ENCODE measurements around the gene RSPH6A. TPM values are rescaled to one million over a fixed set of nuclear protein-coding genes. Genes with fewer than 3 reads are reported as not detected.
"Not testable (repeated sequence)": the region's sequence is repeated elsewhere in the genome, so short reads cannot be mapped to it uniquely, and the experiment has no call there.

The RSPH6A gene
- total RNA-seq, 2 experiments from 2014 or later: 0.12 to 0.19 TPM

GRCh38 chr19:45761714-45762113, 53.4 kb downstream of the RSPH6A start:
- Mint-ChIP-seq H3K36me3 (no peaks in the 10 kb centered on the region), H3K27me3 (peaks cover 16% of the 10 kb centered on the region), H3K4me3 (no peak overlapping the region), H3K4me1 (ENCODE audit: low read depth) (no peaks in the 10 kb centered on the region), H3K9me3 (no peaks in the 10 kb centered on the region), H3K27ac (no peak overlapping the region)
- DNase-seq: no peak
- CTCF ChIA-PET: no interaction called here
- intact Hi-C loops (cut with micrococcal nuclease): no loop called here
- POLR2A ChIA-PET: no interaction called here

GRCh38 chr19:45758921-45759320, 56.2 kb downstream of the RSPH6A start:
- no peaks in the 10 kb centered on the region for H3K36me3 Mint-ChIP-seq
- CTCF ChIA-PET: interaction anchor here (1.3 kb wide), 1 partner anchor 14 kb away, joined by 3 read pairs; no protein-coding TSS in a partner anchor
- H3K27me3 Mint-ChIP-seq: peaks cover 5% of the 10 kb centered on the region
- intact Hi-C loops (cut with micrococcal nuclease): no loop called here
- no peak overlapping the region for H3K27ac Mint-ChIP-seq
- H3K4me3 Mint-ChIP-seq: no peak overlapping the region
- no peaks in the 10 kb centered on the region for H3K9me3 Mint-ChIP-seq
- H3K4me1 Mint-ChIP-seq (ENCODE audit: low read depth): no peaks in the 10 kb centered on the region
- POLR2A ChIA-PET: no interaction called here
- no peak for DNase-seq

GRCh38 chr19:45757695-45758094, 57.4 kb downstream of the RSPH6A start:
- ChIA-PET POLR2A (no interaction called here), CTCF (interaction anchor here (1.0 to 1.1 kb wide), 2 partner anchors 12 to 41 kb away, joined by 3 read pairs; partner anchors contain the start of gene SIX5)
- peaks cover 5% of the 10 kb centered on the region for H3K27me3 Mint-ChIP-seq
- intact Hi-C loops (cut with micrococcal nuclease): no loop called here
- DNase-seq: no peak
- no peaks in the 10 kb centered on the region for H3K4me1 Mint-ChIP-seq (ENCODE audit: low read depth)
- H3K9me3 Mint-ChIP-seq: no peaks in the 10 kb centered on the region
- no peak overlapping the region for H3K4me3 Mint-ChIP-seq
- H3K36me3 Mint-ChIP-seq: no peaks in the 10 kb centered on the region
- H3K27ac Mint-ChIP-seq: no peak overlapping the region

- intact Hi-C loops (cut with micrococcal nuclease): no loop called here
- no peaks in the 10 kb centered on the region for H3K9me3 Mint-ChIP-seq
- no peaks in the 10 kb centered on the region for H3K36me3 Mint-ChIP-seq
- no peaks in the 10 kb centered on the region for H3K4me1 Mint-ChIP-seq (ENCODE audit: low read depth)
- H3K27me3 Mint-ChIP-seq: peaks cover under 1% of the 10 kb centered on the region
- DNase-seq: no peak
- POLR2A ChIA-PET: no interaction called here
- CTCF ChIA-PET: no interaction called here
- no peak overlapping the region for H3K27ac Mint-ChIP-seq
- H3K4me3 Mint-ChIP-seq: no peak overlapping the region
Measured at GRCh38 chr19:45754323-45754722, 60.8 kb downstream of the RSPH6A start.

GRCh38 chr19:45753548-45753947, 61.6 kb downstream of the RSPH6A start:
- no peak overlapping the region for H3K27ac Mint-ChIP-seq
- no peaks in the 10 kb centered on the region for H3K9me3 Mint-ChIP-seq
- H3K27me3 Mint-ChIP-seq: no peaks in the 10 kb centered on the region
- H3K4me1 Mint-ChIP-seq (ENCODE audit: low read depth): no peaks in the 10 kb centered on the region
- H3K36me3 Mint-ChIP-seq: no peaks in the 10 kb centered on the region
- intact Hi-C loops (cut with micrococcal nuclease): no loop called here
- ChIA-PET CTCF (no interaction called here), POLR2A (no interaction called here)
- DNase-seq: no peak
- H3K4me3 Mint-ChIP-seq: no peak overlapping the region

GRCh38 chr19:45752639-45753038, 62.5 kb downstream of the RSPH6A start:
- Mint-ChIP-seq H3K9me3 (no peaks in the 10 kb centered on the region), H3K4me3 (no peak overlapping the region), H3K36me3 (no peaks in the 10 kb centered on the region), H3K27me3 (peaks cover under 1% of the 10 kb centered on the region), H3K4me1 (ENCODE audit: low read depth) (no peaks in the 10 kb centered on the region), H3K27ac (no peak overlapping the region)
- DNase-seq: no peak
- POLR2A ChIA-PET: no interaction called here
- intact Hi-C loops (cut with micrococcal nuclease): no loop called here
- CTCF ChIA-PET: interaction anchor here (1.4 kb wide), 1 partner anchor 17 kb away, joined by 5 read pairs; the partner anchor contains the start of gene SIX5

- H3K27me3 Mint-ChIP-seq; DNase-seq; H3K27ac Mint-ChIP-seq; H3K4me1 Mint-ChIP-seq (ENCODE audit: low read depth); CTCF ChIA-PET; H3K9me3 Mint-ChIP-seq; POLR2A ChIA-PET; H3K36me3 Mint-ChIP-seq; intact Hi-C loops (cut with micrococcal nuclease); H3K4me3 Mint-ChIP-seq: not testable (repeated sequence)
Measured at GRCh38 chr19:45751483-45751882, 63.6 kb downstream of the RSPH6A start.

GRCh38 chr19:45747513-45747912, 67.6 kb downstream of the RSPH6A start:
- H3K4me1 Mint-ChIP-seq (ENCODE audit: low read depth): no peaks in the 10 kb centered on the region
- peaks cover 12% of the 10 kb centered on the region for H3K27me3 Mint-ChIP-seq
- H3K27ac Mint-ChIP-seq: no peak overlapping the region
- intact Hi-C loops (cut with micrococcal nuclease): no loop called here
- H3K4me3 Mint-ChIP-seq: no peak overlapping the region
- no peaks in the 10 kb centered on the region for H3K9me3 Mint-ChIP-seq
- POLR2A ChIA-PET: no interaction called here
- no peak for DNase-seq
- CTCF ChIA-PET: interaction anchor here (1.8 kb wide), 1 partner anchor 52 kb away, joined by 5 read pairs; no protein-coding TSS in a partner anchor
- no peaks in the 10 kb centered on the region for H3K36me3 Mint-ChIP-seq

- H3K4me1 Mint-ChIP-seq (ENCODE audit: low read depth): no peaks in the 10 kb centered on the region
- no peak overlapping the region for H3K4me3 Mint-ChIP-seq
- CTCF ChIA-PET: no interaction called here
- intact Hi-C loops (cut with micrococcal nuclease): no loop called here
- H3K27me3 Mint-ChIP-seq: peaks cover 12% of the 10 kb centered on the region
- POLR2A ChIA-PET: no interaction called here
- no peak for DNase-seq
- H3K9me3 Mint-ChIP-seq: no peaks in the 10 kb centered on the region
- no peak overlapping the region for H3K27ac Mint-ChIP-seq
- H3K36me3 Mint-ChIP-seq: no peaks in the 10 kb centered on the region
Measured at GRCh38 chr19:45746866-45747265, 68.2 kb downstream of the RSPH6A start.

Other genes starting within 250 kb of the RSPH6A start
- gene OPA3, start 230.5 kb downstream of the RSPH6A start, total RNA-seq: 10 to 100 TPM; 10.8 to 11.0 TPM
- not detected for gene GPR4, start 213.1 kb downstream of the RSPH6A start, total RNA-seq
- gene EML2, start 175.9 kb downstream of the RSPH6A start, total RNA-seq: 100 to 1,000 TPM; 159 to 183 TPM
- gene GIPR, start 147.1 kb downstream of the RSPH6A start, total RNA-seq: 1 to 10 TPM; 6.6 to 8.3 TPM
- gene SNRPD2, start 123.4 kb downstream of the RSPH6A start, total RNA-seq: 100 to 1,000 TPM; 789 TPM
- gene QPCTL, start 122.6 kb downstream of the RSPH6A start, total RNA-seq: 10 to 100 TPM; 13.8 to 16.8 TPM
- gene FBXO46, start 84.4 kb downstream of the RSPH6A start, total RNA-seq: 10 to 100 TPM; 26.1 to 29.4 TPM
- not detected for gene MEIOSIN, start 81.9 kb downstream of the RSPH6A start, total RNA-seq
- 1 to 10 TPM; 2.3 to 2.4 TPM for gene SIX5, start 46.1 kb downstream of the RSPH6A start, total RNA-seq
- gene DMPK, start 32.8 kb downstream of the RSPH6A start, total RNA-seq: 10 to 100 TPM; 10.7 to 11.0 TPM
- gene DMWD, start 22.5 kb downstream of the RSPH6A start, total RNA-seq: 10 to 100 TPM; 43.1 to 45.8 TPM
- gene SYMPK, start 47.8 kb upstream of the RSPH6A start, total RNA-seq: 10 to 100 TPM; 87.8 to 91.6 TPM
- under 1 TPM; 0.29 to 0.48 TPM for gene FOXA3, start 49.0 kb upstream of the RSPH6A start, total RNA-seq
- 10 to 100 TPM; 14.2 to 14.7 TPM for gene IRF2BP1, start 70.8 kb upstream of the RSPH6A start, total RNA-seq
- 1 to 10 TPM; 6.8 to 6.9 TPM for gene MYPOP, start 87.3 kb upstream of the RSPH6A start, total RNA-seq
- gene NANOS2, start 99.5 kb upstream of the RSPH6A start, total RNA-seq: not detected
- gene NOVA2, start 158.6 kb upstream of the RSPH6A start, total RNA-seq: not detected
- 10 to 100 TPM; 28.4 to 30.5 TPM for gene CCDC61, start 180.2 kb upstream of the RSPH6A start, total RNA-seq
- gene PGLYRP1, start 207.7 kb upstream of the RSPH6A start, total RNA-seq: not detected
- gene IGFL4, start 225.7 kb upstream of the RSPH6A start, total RNA-seq: not detected